ENCODE results near the gene PHLPP1.

The PHLPP1 gene

DNA sequence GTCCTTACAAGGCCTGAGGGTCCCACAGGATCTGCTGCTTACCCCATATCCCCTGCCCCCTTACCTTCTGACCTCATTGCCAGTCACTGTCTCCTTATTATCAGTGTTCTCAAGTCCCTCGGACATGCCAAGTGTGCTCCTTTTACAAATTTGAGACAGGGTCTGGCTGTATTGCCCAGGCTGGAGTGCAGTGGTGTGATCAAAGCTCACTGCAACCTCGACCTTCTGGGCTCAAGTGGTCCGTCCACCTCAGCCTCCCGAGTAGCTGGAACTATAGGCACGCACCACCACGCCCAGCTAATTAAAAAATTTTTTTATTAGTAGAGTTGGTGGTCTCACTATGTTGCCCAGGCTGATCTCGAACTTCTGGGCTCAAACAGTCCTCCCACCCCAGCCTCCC is 141.0 kb downstream of the PHLPP1 start:
- DNase-seq: no peak

DNA sequence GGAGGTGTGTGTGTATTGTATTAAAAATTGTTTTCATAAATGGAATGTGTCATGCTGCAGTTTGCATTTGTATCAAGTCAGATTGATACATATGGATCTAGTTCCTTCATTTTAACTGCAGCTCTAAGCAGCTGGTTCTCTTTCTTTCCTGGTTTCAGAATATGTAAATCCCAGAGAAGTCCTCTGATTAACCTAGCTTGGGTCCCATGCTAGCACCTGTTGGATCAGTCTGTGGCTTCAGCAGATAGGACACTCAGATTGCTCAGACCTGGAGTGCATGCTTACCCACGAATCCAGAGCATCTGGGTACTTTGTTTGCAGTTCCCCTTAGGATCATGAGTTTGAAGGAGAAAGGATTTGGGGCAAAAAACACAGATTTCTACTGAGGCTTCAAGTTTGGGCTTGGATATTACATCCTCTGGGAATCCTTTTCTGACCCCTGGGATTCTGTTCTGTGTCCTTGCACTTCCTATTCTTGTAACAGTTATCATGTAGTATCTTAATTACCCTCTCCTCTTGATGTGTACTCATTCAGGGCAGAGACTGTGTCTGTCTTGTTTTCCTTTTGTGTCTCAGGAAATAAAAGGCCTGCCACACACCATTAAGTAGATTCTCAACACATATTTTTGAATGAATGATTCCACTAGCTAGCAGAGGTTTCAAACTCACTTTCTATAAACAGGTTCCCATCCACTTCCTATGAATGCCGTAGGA is 142.1 kb downstream of the PHLPP1 start:
- no peak for DNase-seq

DNA sequence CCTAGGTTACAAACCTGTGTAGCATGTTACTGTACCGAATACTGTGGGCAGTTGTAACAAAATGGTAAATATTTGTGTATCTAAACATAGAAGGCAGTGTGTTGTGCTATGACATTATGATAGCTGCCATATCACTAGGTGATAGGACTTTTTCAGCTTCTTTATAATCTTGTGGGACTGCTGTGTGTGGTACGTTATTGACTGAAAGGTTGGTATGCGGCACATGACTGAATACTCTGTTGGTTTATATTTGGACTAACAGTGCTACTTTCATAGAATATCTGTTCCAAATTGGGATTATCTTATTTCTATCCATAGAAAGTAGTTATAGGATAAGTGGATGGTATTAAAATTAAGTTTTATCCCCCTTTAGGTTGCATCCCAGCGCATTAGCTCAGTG is 144.7 kb downstream of the PHLPP1 start:
- DNase-seq: no peak

DNA sequence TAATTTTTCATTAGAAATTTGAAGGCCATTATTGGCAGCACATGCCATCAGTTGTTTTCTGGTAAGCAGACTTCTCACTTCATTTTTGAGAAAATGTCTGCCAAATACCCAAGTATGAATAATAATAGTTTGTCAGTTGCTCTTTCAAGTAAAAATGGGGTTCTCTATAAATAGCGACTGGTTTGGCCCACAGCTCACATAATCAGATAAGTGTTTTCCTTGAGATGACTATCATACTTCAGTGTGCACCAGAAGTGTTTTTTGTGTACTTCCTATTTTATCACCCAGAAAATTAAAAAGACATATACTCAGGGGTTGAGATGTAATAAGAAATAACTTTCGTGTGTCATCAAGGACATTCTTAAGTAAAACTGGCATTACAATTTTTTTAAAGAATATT is 147.1 kb downstream of the PHLPP1 start:
- no peak for DNase-seq

DNA sequence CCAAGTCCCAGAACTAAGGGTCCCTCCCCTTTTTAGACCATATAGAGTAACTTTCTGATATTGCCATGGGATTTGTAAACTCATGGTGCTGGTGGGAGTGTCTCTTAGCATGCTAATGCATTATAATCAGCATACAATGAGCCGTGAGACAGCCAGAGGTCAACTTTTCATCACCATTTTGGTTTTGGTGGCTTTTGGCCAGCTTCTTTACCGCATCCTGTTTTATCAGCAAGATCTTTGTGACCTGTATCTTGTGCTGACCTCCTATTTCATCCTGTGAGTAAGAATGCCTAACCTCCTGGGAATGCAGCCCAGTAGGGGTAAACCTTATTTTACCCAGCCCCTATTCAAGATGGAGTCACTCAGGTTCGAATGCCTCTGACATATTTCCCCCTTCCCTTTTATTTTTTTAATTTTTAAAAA is 148.2 kb downstream of the PHLPP1 start:
- DNase-seq: peak; percentile 84

DNA sequence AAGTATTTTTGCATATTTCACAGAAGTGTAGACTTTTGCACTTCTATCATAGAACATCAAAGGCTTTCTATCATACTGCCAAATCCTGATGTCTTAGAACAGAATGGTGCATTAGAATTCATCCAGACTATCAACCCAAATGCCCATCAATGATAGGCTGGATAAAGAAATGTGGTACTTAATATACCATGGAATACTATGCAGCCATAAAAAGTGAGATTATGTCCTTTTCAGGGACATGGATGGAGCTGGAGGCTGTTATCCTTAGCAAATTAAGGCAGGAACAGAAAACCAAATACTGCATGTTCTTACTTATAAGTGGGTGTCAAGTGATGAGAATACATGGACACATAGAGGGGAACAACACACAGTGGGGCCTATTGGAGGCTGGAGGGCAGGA is 150.2 kb downstream of the PHLPP1 start:
- DNase-seq: no peak

DNA sequence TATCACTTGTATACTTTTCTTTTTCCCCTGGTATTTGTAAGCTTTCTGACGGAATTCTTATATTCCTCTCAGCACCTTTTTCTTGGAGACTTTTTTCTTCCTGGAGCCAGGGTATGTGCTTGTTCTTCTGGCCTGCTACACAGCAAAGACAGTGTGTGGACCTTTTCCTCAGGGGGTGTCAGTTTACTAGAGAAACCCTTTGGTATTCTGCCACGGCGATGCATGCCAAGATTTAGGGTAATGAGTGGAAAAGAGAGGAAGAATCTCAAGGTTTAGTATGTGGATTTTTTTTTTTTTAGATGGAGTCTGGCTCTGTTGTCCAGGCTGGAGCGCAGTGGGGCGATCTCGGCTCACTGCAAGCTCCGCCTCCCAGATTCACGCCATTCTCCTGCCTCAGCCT is 152.2 kb downstream of the PHLPP1 start:
- DNase-seq: no peak

DNA sequence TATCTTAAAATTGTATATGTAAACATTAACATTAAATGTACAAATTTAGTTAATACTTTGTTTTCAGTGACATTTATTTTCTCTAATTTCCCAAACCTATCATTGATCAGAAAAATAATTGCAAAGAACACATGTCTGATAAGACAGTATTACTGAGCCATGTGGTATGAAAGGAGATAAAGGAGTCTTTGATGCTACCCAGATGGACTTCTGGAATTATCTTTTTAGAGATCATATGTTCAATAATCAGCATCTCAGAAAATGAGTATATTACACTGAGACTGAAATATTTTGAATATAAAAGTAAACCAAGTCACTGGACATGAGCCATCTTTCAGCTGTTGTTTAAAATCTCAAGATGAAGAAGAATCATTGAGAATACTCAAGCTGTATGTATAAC is 153.3 kb downstream of the PHLPP1 start:
- DNase-seq: no peak

DNA sequence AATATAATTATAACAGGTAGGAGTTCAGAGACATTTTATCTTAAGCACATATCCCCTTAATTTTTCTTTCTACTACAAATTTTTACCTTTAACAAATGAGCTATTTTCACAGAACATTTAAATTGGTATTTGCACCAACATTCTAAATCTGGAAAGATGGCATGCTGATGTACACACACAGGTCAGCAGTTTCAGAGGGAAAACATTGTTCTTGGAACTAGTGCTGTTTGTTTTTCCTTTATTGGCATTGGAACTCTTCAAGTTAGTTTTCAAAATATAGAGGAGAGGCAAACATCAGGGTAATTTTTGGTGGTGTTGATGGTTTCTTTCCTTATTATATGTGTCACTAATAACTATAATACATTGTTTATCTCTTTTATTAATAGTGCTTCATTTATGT is 155.3 kb downstream of the PHLPP1 start:
- DNase-seq: no peak

DNA sequence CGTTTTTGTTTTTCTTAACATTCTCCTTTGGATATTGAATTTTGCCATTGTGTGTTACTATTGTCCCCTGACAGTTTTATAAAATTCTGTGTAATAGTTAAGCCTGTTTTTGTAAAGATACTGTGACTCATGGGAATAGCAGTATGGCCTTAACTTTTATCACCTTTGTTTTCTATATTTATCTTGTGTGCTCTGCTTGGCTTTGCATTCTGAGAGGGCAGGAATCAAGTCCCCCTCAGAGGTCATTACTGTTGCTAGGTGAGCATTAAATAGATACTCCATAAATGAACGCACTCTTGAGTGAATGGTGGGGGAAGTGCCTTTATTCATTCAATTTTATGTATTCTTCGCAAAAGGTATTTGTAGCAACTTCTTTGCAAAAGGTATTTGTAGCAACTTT is 160.0 kb downstream of the PHLPP1 start:
- DNase-seq: no peak

DNA sequence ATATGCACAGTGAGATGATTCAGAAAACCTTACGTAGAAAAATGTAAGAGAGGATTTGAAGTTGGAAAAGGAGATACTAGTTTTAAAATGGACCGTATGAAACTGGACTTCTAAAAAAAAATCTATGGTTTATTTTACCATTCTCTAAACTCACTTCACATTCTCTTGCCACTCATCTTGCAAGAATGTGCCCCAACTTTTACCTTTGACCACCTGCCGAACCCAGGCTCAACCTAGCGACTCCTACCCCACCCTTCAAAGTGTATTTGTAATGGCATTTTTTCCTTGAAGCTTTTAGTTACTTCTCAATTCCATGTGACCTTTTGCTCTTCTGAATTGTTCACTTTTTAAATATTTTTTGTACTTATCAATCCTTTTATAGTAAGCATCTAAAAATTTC is 160.8 kb downstream of the PHLPP1 start:
- DNase-seq: no peak

DNA sequence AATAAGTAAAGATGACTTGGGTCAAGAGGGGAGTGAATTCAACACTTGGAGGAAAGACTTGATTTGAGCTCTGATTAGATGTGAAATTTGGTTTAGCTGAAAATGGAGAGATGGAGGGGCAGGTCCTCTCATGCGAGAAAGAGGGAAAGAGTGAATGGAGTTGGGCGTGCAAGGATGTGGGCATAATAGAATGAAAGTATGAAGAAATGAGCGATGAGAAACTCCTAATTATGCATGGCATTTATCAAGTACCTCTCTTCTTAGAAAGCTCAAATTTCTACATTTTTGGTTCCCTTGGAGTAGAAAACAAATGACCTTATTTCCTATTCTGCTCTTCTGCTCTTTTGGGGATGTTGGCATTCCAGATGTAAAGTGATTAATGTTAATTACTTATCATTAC is 161.5 kb downstream of the PHLPP1 start:
- DNase-seq: no peak

DNA sequence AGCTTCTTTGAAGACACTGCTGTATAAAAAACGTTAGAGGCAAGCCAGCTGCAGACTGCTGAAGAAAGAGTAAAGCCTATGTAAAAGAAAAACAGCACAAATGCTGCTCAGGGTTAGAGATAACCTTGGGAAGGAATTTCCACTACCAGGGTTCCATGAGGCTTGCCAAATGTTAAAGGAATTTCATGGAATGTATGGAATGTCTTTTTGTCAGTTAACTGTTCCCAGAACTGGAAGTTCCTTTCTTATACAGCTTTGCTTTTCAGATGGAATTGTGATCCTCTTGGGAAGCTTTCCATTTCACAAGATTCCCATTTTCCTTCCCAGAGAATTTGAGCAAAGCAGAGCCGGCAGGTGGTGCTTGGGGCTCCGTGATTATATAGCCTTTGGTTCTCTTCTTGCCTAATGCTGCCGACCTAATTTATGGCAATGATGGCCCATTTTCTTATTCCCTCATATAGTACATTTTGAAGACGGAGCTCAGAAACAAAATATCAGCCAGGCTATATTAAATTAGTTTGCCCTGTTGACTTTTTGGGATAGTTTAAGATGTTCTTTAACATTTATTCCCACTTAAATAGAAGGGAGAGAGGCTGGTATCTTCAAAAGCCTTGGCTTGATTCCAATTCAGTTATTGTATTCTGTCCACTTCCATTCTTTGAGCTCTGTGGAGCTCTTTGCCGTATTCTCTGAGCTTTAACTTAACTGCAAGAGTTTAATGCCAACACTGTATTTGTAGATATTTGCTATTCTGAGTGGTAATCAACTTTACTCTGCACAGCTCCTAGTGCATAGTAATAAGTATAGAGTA is 162.3 kb downstream of the PHLPP1 start:
- DNase-seq: no peak

DNA sequence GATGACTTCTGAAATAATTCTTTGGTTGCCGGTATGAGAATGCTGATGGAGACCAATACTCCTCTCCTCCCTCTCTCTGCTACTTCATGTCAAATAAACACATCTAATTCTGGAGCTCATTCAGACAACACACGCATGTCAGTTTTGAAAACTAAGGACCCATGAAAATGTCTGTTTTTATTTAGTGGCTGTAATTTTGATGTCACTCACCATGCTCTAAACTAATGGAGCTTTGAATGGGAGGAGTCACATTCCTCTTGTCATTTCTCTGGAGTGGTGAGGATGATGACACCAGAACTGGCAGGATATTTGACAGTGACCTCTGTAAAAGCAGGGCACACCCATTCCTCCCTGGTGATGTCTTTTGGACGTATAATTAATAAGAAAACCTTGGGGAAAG is 163.0 kb downstream of the PHLPP1 start:
- DNase-seq: no peak

DNA sequence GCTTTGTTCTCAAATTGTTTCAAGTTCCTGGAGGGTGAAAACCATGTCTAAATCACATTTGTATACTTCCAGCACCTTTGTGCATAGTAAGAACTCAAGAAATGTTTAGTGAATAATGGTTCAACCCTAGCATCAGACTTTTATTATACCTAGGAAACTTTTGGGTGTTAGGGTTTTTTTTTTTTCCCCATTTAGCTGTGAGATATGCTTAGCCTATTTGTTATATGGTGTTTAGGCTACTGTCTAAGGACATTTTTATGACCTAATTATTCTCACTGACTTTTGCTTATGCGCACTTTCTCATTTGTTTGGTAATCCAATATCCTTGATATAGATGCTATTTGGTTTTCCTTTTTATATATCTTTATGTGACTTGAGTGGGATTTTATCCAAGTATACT is 164.7 kb downstream of the PHLPP1 start:
- DNase-seq: no peak

DNA sequence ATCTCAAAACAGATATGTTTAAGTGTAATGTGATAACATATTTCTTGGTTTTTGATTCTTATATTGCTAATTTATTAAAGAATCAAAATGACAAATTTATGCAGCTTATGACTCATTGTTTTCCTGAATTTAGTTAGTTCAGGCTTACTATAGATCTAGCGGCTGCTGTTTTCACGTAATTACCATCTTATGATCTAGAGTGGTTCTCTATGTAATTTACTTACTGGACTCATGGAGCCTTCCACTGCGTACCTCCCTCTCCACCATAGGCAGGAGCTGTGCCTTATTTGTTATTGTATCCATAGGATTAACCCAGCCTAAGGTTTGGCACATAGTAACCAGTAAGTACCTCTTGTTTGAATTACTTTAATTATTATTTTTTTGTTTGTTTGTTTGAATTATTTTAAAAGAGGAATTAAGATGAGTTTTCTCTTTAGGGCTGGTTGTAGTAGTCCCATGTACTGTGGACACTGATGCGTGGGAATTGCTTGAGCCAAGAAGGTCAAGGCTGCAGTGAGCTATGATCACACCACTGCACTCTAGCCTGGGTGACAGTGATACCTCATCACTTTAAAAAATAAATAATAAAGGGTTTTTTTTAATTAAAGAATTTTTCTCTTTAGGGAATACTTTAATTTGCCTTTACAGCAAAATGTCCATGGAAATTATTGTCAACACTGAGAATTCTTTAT is 165.5 kb downstream of the PHLPP1 start:
- no peak for DNase-seq

DNA sequence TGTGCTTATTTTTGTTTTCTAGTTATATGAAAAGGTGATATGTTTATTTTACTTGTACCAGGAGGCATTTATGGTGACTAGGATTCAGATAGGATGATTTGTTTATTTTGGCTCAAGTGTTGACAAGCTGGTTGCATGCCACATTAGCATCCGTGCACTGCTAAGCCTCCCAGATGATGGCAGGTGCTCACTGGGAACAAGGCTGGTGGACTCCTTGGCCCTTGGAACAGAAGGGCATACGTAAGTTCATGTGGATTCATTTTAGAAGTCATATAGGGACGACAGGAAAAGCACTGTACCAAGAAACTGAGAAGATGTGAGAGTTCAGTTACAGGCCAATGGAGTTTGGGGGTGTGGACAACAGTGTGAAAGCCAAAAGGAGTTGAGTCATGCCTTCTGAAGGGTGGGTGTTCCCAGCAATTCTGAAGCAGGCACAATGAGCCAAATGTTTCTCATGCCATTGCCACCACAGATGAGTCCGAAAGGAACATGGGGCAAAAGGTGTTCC is 166.2 kb downstream of the PHLPP1 start:
- DNase-seq: peak; percentile 17

DNA sequence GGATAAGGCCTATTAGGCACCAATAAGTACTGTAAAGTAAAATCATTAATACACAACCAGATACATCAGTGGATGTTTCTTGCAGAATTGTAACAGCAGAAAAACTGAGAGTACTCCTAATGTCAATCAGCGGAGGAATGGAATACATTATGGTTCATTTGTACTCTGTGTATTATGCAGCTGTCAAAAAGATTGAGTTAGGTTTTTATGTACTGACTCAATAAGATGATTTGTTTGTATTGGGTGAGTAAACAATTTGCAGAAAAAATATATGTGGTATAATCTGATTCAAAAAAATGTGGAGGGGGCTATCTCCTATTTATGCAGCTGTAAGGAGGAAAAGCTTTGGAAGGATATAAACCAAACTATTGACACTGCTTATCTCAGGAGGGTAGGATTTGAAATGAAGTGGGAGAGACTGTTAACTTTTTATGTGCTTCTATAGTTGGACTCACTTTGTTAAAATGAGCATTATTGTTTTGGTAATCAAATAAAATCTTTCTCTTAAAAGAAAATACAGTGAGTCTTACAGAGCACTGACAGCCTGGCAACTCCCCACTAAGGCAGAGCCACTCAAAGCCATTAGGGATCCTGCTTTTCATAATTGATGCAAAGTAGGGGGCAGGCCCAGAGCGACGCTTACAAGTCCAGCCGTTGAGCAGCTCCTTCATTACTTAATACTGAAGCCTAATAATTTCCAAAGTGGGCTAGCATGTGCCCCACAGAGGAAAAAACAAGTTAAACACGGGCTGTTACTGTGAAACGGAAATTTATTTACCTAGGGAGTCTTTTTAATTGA is 168.8 kb downstream of the PHLPP1 start:
- DNase-seq: no peak

DNA sequence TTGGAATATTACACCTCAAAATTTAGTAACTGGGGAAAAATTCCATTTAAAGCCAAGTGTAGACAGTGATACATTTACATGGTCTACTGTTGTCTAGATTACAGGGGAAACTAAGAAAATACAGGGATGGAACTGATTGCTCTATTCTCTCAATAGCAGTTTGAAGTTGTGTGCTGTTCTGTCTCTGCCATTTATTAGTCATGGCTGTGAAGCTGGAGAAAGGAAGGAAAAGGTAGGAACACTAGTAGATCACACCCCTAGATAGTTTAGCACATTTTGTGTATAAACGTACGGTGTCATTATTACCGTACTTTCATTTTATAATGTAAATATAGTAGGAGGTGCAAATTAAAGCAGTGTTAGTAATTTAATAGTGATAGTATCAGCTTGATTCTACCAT is 170.5 kb downstream of the PHLPP1 start:
- DNase-seq: no peak

DNA sequence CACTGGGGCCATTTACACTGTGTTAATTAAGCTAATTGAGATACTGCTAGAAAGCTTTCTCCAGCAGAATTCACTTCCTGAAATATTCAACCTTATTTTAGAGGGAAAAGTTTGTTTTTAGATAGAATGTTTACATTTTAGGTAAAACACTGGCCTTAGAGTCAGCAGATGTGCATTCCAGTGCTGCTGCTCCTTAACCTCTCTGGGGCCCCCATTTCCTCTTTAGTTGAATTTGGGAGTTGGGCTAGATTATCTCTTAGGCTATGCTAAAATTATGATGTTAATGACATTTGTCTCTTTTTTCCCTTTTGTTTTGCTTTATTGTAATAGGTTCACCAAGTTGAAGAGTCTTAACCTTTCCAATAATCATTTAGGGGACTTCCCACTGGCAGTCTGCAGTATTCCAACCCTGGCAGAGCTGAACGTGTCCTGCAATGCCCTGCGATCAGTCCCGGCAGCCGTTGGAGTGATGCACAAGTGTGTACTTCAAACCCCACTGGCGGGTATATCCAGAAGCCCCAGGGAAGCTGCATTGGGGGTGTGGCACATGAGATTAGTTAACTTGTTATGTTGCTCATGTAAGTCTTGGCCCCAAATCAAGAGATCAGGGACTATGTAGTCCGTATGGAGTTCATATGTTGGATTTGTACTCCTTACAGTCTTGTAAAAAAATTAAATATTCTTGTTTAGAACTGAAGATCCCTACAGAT is 179.5 kb downstream of the PHLPP1 start:
- DNase-seq: no peak

DNA sequence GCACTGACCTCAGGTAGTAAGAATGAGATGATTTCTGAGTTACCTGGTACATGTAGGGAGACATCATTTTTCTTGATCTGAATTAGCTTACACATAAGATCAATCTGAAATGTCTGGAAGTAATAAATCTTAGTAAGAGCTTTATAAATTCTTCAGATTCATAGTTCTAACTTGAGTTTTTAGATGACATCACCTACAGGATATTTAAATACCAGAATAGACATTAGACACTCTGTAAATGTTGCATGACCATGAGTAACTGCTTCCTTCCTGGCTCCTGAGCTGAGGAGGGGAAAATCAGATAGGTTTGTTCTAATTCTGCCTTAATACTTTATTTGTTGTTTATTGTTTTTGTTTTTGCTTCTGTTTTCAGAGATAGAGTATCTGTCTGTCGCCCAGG is 181.8 kb downstream of the PHLPP1 start:
- DNase-seq: no peak

DNA sequence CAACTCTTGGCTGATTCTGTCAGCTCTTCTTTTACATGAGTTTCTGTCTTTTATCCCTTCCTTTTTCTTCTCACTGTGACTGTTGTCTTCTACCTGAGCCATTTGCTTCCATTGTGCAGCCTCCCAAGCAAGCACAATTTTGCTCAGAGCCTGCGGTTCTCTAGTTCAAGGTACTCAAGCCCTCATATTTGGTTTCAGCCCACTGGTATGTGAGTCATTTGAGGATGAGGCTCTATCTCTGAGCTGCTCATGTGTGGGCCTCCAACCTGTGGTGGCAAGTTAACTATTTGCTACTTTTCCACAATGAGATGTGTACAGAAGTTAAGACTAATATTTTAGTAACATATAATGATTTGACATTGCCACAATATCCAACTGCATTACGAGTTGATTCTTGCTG is 183.0 kb downstream of the PHLPP1 start:
- no peak for DNase-seq

Measured in MV-4-11 (cell line).